ENCODE measurements around the gene SEMA4B. TPM values are rescaled to one million over a fixed set of nuclear protein-coding genes. Genes with fewer than 3 reads are reported as not detected.
A peak's percentile ranks its signal among the peaks of the same experiment; 100 is the strongest.

SEMA4B gene
- total RNA-seq, 1 donor from 2014 or later, result 31.8 TPM

DNA sequence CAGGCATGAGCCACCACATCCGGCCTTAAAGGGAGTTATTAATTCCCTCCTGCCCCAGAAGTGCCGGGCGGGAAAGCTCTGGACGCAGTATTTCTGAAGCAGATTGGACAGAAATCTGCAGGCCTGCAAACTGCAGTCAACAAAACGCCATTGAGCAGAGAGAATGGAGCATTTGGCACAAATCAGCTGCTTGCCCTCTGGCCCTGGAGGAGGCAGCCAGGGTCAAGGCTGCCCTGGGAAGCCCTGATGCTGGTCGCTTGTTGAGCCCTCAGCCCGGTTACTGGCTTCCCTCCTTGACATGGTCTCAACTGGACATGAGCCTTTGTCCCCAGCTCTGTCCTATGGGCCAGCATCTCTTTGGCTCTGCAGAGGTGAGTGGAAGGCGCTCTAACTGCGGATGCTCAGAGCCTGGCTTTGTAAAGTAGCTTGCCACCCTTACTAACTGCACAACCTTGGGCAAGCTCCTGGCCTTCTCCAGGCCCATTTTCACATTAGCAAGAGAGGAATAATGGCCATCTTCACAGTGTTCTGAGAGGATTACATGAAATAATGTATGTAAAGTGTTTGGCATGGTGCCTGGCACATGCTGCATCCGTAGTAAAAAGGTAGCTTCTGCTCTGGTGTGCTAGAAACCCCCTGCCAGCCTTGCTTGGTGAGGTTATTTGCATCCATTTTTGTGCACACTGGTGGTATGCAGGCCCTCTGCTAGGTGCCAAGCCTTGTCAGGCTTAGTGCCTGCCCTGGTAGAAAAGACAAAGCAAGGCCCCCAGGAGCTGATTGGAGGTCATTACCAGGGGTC lies 4.1 kb downstream of the SEMA4B start:
- no peak overlapping the region for H3K27ac Mint-ChIP-seq (ENCODE audit: unreplicated experiment)
- no peak for DNase-seq
- H3K4me3 Mint-ChIP-seq (ENCODE audit: unreplicated experiment), result no peak overlapping the region
- peaks cover 6% of the 10 kb centered on the region for H3K9me3 Mint-ChIP-seq (ENCODE audit: unreplicated experiment)
- TF ChIP-seq, protein P1, sequence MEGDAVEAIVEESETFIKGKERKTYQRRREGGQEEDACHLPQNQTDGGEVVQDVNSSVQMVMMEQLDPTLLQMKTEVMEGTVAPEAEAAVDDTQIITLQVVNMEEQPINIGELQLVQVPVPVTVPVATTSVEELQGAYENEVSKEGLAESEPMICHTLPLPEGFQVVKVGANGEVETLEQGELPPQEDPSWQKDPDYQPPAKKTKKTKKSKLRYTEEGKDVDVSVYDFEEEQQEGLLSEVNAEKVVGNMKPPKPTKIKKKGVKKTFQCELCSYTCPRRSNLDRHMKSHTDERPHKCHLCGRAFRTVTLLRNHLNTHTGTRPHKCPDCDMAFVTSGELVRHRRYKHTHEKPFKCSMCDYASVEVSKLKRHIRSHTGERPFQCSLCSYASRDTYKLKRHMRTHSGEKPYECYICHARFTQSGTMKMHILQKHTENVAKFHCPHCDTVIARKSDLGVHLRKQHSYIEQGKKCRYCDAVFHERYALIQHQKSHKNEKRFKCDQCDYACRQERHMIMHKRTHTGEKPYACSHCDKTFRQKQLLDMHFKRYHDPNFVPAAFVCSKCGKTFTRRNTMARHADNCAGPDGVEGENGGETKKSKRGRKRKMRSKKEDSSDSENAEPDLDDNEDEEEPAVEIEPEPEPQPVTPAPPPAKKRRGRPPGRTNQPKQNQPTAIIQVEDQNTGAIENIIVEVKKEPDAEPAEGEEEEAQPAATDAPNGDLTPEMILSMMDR (IDR thresholded peaks at IDR 0.05; ENCODE audit: partially characterized antibody, unreplicated experiment), result no peak
- H3K27me3 Mint-ChIP-seq (ENCODE audit: unreplicated experiment), result peaks cover 15% of the 10 kb centered on the region
- H3K4me1 Mint-ChIP-seq (ENCODE audit: low read depth, unreplicated experiment), result peaks cover 5% of the 10 kb centered on the region
- H3K36me3 Mint-ChIP-seq (ENCODE audit: unreplicated experiment), result no peaks in the 10 kb centered on the region

- peaks cover 17% of the 10 kb centered on the region for H3K27me3 Mint-ChIP-seq (ENCODE audit: unreplicated experiment)
- peaks cover 5% of the 10 kb centered on the region for H3K4me1 Mint-ChIP-seq (ENCODE audit: low read depth, unreplicated experiment)
- H3K4me3 Mint-ChIP-seq (ENCODE audit: unreplicated experiment), result no peak overlapping the region
- TF ChIP-seq, protein P1 (IDR thresholded peaks at IDR 0.05; ENCODE audit: partially characterized antibody, unreplicated experiment), result no peak
- H3K9me3 Mint-ChIP-seq (ENCODE audit: unreplicated experiment), result peaks cover 6% of the 10 kb centered on the region
- peaks cover 5% of the 10 kb centered on the region for H3K36me3 Mint-ChIP-seq (ENCODE audit: unreplicated experiment)
- no peak overlapping the region for H3K27ac Mint-ChIP-seq (ENCODE audit: unreplicated experiment)
- DNase-seq, result no peak
These were observed 4.8 kb downstream of the SEMA4B start for GRCh38 chr15:90205886-90206285.

GRCh38 chr15:90207252-90207651 lies 6.1 kb downstream of the SEMA4B start:
- Mint-ChIP-seq H3K9me3 (ENCODE audit: unreplicated experiment) (peaks cover 6% of the 10 kb centered on the region), H3K4me3 (ENCODE audit: unreplicated experiment) (no peak overlapping the region), H3K27me3 (ENCODE audit: unreplicated experiment) (peaks cover 15% of the 10 kb centered on the region), H3K4me1 (ENCODE audit: low read depth, unreplicated experiment) (peaks cover 5% of the 10 kb centered on the region), H3K36me3 (ENCODE audit: unreplicated experiment) (peaks cover 5% of the 10 kb centered on the region), H3K27ac (ENCODE audit: unreplicated experiment) (no peak overlapping the region)
- TF ChIP-seq, protein P1 (IDR thresholded peaks at IDR 0.05; ENCODE audit: partially characterized antibody, unreplicated experiment), result no peak
- no peak for DNase-seq

DNA sequence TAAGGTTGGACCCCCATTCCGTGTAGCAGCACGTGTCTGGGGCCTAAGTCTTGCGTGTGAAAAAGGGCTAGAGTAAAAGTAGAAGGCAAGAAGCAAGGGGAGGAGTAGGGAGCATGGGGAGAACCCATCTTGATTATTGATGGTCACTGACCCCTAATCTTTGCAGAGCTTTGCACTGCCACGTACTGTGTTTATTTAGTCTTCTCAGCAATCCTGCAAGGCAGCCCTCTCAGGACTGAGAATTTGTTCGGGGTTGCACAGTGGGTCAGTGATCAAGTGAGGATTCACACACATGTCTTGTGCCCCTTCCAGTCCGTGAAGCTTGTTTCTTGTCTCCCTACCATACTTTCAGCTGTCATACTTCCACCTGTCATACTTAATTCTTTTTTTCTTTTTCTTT lies 7.2 kb downstream of the SEMA4B start:
- no peak overlapping the region for H3K4me3 Mint-ChIP-seq (ENCODE audit: unreplicated experiment)
- no peak for DNase-seq
- peaks cover 12% of the 10 kb centered on the region for H3K27me3 Mint-ChIP-seq (ENCODE audit: unreplicated experiment)
- peaks cover 3% of the 10 kb centered on the region for H3K9me3 Mint-ChIP-seq (ENCODE audit: unreplicated experiment)
- peaks cover under 1% of the 10 kb centered on the region for H3K4me1 Mint-ChIP-seq (ENCODE audit: low read depth, unreplicated experiment)
- TF ChIP-seq, protein P1 (IDR thresholded peaks at IDR 0.05; ENCODE audit: partially characterized antibody, unreplicated experiment), result no peak
- peaks cover 5% of the 10 kb centered on the region for H3K36me3 Mint-ChIP-seq (ENCODE audit: unreplicated experiment)
- no peak overlapping the region for H3K27ac Mint-ChIP-seq (ENCODE audit: unreplicated experiment)

DNA sequence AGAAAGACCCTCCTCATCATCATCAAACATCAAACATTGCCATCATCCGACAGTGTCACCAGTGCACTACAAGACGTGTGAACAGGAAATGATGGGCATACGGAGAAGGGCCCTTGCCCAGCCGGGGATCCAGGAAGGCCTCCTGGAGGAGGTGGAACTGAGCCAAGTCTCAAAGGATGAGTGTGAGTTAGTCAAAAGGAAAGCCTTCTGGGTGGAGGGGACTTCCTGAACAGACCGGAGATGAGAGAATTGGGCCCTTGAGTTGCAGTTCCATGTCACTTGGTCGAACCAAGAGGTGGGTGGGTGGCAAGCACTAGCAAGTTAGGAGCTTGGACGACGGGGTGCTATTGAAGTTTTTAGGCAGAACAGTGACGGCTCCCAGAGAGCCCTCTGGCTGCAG lies 8.5 kb downstream of the SEMA4B start:
- Mint-ChIP-seq H3K9me3 (ENCODE audit: unreplicated experiment) (peaks cover 5% of the 10 kb centered on the region), H3K4me3 (ENCODE audit: unreplicated experiment) (peak overlapping the region; percentile 32), H3K27me3 (ENCODE audit: unreplicated experiment) (peaks cover 12% of the 10 kb centered on the region), H3K36me3 (ENCODE audit: unreplicated experiment) (peaks cover 5% of the 10 kb centered on the region), H3K4me1 (ENCODE audit: low read depth, unreplicated experiment) (peaks cover 4% of the 10 kb centered on the region), H3K27ac (ENCODE audit: unreplicated experiment) (no peak overlapping the region)
- no peak for DNase-seq
- TF ChIP-seq, protein P1 (IDR thresholded peaks at IDR 0.05; ENCODE audit: partially characterized antibody, unreplicated experiment), result no peak
